Measurements from ENCODE around the gene C4orf33.
"Not testable (repeated sequence)": the region's sequence is repeated elsewhere in the genome, so short reads cannot be mapped to it uniquely, and the experiment has no call there.

C4orf33 gene, protein sequence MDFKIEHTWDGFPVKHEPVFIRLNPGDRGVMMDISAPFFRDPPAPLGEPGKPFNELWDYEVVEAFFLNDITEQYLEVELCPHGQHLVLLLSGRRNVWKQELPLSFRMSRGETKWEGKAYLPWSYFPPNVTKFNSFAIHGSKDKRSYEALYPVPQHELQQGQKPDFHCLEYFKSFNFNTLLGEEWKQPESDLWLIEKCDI

DNA sequence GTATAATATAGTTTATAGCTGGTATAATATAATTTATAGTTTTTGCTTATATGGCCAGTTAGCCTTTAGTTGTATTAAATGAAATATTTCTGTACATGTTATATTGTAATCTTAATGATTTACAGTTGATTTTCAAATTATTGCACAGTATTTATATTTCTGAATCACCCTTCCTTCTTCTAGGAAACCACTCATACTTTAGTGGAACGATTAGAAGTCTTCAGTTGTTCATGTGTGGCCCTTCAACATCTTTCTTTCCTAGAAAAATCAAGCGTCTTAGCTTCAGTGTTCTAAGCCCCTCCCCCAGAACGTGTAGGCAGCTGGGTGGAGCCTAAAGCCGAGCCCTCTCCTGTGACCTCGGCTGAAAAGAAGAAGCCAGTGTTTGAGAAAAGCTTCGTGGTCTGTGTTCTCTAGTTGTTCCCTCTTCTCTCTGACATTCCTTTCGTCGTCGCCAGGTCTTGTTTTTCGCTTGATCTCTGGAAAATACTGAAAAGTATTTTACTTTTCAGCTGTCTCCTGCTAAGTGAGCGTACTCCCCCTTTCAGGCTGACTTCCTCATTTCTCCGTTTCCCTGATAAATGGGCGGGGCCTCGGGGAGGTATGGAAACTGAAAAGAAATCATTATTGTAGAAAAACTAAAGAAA lies at the start of gene C4orf33:
C4orf33 (plus strand) TSS at position 342 of the 644 bp plus-strand sequence. CDS start 6,459 bp downstream, outside the sequence.
- peak; percentile 90 to 93 for DNase-seq

DNA sequence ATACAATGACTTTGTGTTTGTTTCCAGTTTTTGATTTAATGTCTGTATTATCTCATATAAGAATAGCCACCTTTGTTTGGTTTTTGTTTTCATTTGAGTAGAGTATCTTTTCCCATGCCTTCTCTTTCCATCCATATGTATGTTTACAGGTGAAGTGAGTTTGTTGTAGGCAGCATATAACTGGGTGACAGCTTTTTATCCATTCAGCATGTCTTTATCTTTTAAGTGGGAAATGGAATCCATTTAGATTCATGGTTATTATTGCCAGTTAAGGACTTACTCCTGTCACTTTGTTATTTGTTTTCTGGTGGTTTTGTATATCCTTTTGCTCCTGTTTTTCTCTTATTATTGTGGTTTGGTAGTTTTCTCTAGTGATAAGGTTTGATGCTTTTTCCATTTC lies 36.9 kb upstream of the C4orf33 start:
- DNase-seq = no peak

DNA sequence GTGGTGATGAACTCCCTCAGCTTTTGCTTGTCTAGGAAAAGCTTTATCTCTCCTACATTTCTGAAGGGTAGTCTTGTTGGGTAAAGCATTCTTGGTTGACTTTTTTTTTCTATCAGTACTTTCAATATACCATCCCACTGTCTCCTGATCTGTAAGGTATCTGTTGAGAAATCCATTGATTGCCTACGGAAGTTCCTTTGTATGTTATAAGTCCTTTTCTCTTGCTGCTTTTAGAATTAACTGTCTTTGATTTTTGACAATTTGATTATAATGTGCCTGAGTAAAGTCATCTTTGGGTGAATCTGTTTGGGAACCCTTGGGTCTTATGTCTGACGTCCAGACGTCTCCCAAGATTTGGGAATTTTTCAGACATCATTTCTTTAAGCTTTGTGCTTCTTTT lies 33.4 kb upstream of the C4orf33 start:
- no peak for DNase-seq

DNA sequence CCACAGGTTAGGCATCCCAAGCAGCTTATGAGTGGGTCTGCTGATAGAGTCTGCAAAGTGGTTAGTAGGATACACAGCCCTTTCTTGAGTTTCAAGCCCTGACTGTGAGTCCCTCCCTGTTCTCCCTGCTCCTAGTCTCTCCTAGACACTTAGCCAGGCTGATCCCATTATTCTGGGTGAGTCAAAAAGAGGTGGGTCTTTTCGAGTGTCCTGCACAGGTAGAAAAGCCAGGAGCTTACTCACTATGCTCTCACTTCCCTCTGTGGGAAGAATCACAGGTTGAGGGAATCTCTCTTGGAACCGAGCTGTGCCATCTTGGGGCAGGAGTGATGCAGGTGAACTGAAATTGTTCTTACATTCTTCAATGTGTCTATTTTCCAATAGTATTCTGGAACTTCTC lies 32.3 kb upstream of the C4orf33 start:
- no peak for DNase-seq

DNA sequence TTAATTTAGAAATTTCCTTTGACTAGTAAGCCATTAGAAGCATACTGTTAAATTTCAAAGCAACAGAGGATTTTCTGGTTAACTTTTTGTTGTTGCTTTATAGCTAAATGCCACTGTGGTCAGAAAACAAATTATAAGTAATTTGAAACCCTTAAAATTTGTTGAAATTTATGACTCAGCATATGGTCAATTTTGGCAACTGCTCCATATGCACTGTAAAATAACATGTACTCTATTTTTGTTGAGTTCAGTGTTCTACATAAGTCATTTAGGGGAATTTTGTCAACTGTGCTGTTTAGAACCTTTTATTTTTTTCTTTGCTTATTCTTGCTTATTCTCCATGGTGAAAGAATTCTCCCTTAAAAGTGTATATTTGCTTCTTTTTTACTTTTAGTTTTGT lies 31.2 kb upstream of the C4orf33 start:
- no peak for DNase-seq

DNA sequence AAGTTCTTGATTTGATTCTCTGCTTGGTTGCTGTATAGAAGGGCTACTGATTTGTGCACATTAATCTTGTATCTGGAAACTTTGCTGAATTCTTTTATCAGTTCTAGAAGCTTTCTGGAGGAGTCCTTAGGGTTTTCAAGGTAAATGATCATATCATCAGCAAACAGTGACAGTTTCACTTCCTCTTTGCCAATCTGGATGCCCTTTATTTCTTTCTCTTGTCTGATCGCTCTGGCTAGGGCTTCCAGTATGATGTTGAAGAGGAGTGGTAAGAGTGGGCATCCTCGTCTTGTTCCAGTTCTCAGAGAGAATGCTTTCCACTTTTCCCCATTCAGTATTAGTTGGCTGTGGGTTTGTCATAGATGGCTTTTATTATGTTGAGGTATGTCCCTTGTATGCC lies 26.4 kb upstream of the C4orf33 start:
- not testable (repeated sequence) for DNase-seq

DNA sequence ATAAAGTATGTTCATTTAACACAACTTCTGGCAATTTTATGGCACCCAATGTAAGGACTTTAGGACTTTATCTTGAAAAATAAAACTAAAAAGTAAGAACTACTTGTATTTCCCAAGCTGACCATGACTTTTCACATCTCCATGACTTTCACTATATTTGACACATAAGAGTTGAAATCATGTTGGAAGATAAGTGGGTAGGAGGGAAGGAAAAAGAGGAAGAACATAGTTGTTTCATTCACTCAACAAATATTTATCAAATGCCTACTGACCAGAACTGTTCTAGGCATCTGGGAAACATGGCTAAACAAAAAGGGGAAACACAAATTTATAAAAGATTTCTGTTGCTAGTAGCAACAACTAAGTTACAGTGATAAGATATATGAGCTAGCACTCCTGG lies 18.6 kb upstream of the C4orf33 start:
- DNase-seq = no peak

DNA sequence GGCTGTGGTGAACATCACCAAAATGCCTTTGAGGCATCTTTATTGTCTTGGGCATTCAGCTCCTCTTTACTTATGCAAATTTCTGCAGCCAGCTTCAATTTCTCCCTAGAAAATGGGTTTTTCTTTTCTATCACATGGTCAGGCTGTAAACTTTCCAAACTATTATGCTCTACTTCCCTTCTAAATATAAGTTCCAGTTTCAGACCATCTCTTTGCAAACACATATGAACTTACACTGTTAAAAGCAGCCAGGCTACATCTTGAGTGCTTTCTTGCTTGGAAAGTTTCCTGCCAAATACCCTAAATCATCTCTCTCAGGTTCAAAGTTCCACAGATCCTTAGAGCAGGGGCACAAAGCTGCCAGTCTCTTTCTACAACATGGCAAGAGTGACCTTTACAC lies 15.8 kb upstream of the C4orf33 start:
- DNase-seq = no peak

DNA sequence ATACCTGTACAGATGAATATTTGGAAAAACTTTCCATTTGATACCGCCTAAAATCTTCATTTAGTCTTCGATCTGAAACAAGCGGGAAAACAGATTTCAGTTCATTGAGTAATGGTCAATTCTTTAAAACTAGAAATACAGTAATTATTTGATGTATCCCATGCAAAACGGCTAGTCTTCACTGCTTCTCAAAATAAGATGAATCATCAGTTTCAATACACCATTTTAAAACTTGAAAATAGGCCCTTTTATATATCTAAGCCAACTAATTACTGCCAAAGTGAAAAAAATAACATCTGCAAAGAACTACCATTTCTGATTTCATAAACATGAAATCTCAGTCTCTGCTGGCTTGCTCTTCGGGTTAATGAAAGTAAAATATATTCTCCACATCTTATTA lies 13.7 kb upstream of the C4orf33 start:
- DNase-seq = no peak

DNA sequence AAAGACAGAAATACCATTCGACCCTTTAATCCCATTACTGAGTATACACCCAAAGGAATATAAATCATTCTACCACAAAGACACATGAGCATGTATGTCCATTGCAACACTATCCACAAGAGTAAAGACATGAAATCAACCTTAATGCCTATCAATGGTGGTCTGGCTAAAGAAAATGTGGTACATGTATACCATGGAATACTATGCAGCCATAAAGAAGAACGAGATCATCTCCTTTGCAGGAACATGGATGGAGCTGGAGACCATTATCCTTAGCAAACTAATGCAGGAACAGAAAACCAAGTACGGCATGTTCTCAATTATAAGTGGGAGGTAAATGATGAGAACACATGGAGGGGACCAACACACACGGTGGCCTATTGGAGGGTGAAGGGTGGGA lies 10.5 kb upstream of the C4orf33 start:
- no peak for DNase-seq

DNA sequence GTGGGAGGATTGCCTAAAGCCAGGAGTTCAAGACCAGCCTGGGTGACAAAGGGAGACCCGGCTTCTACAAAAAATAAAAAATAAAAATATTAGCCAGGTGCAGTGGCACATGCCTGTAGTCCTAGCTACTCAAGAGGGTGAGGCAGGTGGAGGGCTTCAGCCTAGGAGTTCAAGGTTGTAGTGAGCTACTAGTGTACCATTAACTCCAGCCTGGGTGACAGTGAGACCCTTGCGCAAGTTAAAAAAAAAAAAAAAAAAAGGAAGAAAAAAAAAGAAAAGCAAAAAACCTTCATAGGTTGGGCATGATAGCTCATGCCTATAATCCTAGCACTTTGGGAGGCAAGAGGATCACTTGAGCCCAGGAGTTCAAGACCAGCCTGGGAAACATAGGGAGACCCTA lies 8.4 kb upstream of the C4orf33 start:
- no peak for DNase-seq

DNA sequence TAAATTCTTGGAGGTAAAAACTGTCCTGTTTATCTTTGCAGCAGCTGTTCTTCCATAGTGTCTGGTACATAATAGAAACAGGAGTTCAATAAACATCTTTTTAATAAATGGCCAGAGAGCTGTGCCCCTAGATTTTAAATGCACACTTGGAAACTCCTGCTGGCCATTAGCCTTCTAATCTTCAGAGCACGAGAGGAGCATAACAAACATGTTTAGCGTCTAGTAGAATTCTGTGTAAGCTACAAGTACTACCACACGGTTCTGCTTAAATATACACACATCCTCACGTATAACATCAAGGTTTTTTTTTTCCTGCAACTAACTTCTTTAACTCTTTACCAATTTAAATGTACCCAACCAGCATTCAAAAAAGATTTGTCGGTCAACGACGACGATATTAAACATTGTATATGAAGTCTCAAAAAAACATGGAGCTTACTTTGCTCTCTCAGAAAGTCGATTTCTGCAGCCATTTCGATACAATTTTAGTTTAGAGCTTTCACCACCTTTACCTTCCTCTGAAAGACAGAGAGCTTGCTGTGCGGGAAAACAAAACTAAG lies 3.2 kb upstream of the C4orf33 start:
- peak; percentile 40 to 49 for DNase-seq

DNA sequence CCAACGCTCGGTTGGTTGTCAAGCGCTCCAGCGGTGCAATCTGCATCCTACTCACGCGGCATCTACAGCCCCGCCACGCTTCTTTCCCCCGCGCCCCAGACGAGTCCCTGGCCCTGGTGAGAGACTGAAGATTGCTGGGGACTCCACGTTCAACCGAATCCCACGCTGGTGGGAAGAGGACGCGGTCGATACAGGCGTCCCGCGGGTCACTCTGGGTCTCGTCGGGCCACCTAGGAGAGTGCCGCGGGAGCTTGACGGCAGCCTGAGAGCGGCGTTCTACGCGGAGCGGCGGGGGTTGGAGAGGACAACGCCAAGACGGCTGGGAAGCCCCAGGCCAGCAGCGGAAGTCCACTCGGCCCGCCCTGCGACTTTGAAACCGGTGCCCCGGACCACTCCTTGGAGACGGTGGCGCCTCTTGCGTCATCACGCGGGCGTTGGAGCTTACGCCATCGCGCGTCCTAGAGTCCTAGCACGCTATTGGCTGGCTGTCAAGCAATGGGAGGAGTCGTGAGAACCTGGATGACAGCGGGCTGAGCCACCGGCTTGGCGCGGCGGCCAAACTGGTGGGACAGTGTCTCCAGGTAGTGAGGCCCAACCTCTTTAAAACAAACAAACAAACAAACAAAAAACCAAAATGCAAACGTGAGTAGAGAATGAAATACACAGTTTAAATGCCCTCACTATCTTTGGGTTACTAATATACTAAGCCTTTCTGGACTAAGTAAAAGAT lies 2.6 kb upstream of the C4orf33 start, which contains the start of gene SCLT1:
SCLT1 (minus strand) TSS at position 349 of the 730 bp plus-strand sequence. CDS start 436 bp downstream, outside the sequence.
- peak; percentile 95 to 96 for DNase-seq

DNA sequence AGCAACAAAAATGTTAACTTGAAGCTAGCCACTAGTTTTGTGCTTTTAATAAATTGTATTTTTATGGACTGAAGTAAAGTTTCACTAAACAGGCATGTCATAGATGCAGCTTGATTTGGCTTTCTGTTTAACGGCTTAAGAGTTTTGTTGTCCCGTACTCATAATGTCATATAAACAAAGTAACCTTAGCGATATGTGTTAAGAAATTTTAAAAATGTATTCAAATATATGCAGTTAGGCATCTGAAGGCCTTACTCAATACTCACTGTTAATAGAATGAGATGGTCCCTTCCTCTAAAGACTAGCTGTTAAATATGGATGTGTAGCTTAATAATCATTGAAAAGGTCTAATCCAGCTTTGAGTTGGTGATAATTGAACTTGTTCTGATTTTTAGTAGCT lies 1.6 kb upstream of the C4orf33 start:
- no peak for DNase-seq

DNA sequence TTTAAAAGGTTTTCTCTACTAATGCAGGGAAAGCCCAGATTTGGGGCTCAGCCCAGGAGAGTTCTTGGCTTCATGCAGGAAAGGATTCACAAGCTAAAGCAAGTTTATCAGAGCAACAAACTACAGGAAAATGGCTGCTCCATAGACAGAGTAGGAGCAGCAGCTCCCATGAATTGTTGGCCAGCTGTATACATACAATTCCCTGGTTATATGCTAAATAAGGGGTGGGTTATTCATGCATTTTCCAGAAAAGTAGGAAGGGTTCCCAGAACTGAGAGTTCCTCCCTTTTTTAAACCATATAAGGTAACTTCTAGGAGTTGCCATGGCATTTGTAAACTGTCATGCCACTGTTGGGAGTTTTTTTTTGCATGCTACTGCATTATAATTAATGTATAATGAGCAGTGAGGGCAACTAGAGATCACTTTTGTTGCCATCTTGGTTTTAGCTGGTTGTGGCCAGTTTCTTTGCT lies 2.6 kb downstream of the C4orf33 start:
- DNase-seq = no peak

DNA sequence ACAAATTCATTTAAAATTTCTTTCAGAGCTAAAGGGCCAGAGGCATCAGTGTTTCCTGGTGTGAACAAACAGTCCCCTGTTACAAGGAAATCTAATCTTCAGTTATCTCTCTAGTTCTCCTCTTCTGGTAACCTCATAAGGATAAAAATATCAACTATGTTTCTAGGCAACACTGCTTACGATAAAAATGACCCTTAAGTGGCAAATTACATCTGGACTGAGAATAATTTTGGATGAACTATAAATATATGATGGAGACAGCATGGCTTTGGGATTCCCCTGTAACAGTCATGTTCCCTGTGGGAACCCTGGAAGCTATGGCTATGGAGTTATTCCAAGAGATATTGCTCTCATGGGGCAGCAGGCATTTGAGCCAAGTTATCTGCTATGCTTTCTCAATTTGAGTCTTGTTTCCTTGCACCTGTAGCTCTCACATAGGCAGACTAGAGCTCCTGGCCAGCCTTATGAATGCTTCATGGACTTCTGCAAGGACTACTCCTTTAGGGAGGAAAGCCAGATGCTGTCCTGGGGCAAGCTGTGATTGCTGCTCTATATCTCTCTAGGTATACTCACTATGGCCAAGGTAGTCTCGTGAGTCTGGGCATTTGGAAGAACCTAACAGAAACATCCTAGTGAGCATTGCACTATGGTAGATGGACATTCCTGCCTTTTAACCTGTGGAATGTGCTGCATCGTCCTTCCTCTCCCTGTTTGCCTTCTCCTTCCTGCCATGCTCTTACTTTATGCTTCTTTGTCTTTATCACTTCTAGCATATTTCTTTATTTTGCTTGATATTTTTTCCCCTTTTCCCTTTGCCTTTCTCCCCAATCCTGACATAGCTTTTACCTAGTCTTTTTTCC lies 14.2 kb downstream of the C4orf33 start:
- DNase-seq = no peak

DNA sequence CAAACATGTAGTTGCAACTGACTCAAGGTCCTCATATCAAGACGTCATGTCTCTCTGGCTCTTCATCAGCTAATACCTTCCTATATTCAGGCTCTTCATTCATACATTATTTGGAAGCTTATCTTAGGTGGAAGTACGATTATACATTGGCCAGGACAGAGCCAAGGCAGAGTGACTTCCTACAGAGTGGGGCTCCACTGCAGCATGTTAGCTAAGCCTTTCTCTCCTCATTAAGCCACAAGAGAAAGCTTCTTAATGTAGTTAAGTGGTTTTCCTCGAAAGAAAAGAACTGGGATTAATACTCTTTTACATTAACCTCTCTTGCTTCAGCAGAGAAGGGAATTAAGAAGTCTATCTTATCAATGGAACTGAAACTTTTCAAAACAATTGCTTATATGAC lies 15.0 kb downstream of the C4orf33 start:
- DNase-seq = no peak

DNA sequence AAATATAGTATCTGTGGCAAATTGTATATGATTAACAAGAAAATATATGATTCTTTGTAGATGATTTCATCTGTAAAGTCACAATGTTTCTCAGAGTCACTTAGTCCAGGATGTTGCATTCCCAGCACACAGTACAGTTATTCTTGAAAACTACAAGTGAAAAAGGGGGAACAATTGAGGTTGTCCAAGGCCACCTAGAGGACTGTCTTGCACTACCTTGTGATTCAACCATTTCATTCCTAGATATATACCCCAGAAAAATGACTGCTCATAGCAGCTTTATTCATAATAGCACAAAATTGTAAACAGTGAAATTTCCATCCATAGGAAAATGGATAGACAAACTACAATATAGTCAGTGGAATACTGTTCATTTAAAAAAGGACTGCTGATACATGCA lies 16.0 kb downstream of the C4orf33 start:
- DNase-seq = no peak

DNA sequence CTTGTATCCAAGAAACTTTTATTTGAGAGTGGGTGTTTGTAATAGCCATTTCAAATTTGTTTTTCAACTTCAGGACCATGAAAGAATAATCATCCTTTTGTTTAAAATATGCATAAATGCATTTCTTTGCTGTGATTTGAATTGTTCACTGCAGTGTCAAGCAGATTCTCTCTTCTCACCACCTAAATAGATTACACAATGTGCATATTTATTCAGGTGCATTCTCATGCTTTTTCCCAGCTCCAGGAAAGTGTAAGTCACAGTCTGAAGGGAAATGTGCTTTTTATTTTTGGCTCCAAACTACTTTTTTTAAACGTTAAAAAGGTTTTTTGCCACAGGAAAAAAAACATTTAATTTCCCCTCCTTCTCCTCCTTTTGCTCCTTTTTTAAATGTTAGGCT lies 17.5 kb downstream of the C4orf33 start:
- no peak for DNase-seq

DNA sequence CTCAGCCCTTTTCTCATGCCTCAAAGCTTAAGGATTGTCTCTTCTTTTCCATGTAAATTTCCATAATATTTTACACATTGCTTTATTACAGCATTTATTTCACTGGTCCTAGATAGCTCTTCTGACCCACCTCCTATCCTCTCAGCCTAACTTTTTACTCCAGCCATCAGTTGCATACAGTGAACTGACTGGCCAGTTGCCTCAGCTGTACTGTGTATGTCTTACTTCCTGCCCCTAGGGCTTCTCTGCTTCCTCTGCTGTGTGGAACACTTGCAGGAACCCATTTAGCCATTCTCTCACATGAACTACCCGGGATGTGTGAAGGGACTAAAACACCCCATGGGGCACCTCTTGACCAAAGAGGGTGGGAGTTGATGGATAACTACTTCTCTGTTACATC lies 18.0 kb downstream of the C4orf33 start:
- no peak for DNase-seq

DNA sequence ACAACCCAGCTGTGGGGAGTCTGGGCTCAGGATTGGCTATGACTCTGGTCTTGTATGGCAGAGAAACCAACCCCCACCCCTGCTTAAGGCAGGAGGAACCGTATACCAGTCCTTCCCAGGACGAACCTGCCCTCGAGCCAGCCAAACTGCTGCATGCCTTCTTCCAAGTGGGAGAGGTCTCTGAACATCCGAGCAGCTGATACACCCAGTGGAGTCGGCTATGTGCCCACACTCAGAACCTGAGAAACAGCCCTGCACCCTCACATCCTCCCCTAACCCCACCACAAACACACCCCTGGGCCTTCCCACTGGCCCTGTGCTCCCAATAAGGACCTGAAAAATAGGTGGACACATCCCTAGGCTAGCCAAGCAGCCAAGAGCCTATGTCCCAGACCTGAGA lies 21.8 kb downstream of the C4orf33 start:
- no peak for DNase-seq

DNA sequence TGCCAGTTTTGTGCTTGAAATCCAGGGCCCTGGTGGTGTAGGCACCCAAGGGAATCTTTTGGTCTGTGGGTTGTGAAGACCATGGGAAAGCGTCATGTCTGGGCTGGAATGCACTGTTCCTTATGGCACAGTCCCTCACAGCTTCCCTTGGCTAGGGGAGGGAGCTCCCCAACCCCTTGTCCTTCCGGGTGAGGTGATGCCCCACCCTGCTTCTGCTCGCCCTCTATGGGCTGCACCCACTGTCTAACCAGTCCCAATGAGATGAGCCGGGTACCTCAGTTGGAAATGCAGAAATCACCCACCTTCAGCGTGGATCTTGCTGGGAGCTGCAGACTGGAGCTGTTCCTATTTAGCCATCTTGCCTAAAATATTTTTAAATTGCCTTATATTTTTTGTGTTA lies 30.7 kb downstream of the C4orf33 start:
- not testable (repeated sequence) for DNase-seq

DNA sequence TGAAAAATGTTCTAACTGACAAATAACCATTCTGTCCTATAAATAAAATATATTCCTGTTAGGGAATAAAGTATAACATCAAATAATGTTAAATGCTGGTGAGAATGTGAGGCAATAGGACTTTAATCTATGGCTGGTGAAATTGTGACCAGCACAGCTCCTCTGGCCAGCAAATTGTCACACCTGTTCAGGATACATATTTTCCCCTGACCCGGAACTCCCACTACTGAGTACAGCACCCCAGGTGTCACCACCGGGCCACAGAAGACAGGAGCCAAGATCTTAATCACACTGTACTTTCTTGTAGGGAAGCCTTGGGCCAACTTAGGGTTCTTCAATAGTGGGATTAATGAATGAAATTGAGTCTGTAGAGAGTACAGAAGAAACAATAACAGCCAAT lies 33.2 kb downstream of the C4orf33 start:
- no peak for DNase-seq
